Esophagus muscularis mucosa (tissue), 4 donors: ENCODE results near the gene PRPF4.

Experiments used
- EP300 ChIP-seq: sonication (generic); formaldehyde crosslinking; IDR thresholded peaks from one replicate; pipeline ENCODE4 v1.6.1; 2017; ENCODE audit warnings: antibody characterized with exemption
- POLR2A ChIP-seq: fragments of 450-650 bp; IDR thresholded peaks from one replicate; pipeline ENCODE4 v1.6.1; 2017; ENCODE audit warnings: antibody characterized with exemption, moderate library complexity, mild to moderate bottlenecking, low read depth
- POLR2AphosphoS5 ChIP-seq, 2 donors: sonication (generic); formaldehyde crosslinking; IDR thresholded peaks; one replicate each; pipeline ENCODE4 v1.6.1; 2017; ENCODE audit warnings: antibody characterized with exemption in 2 of 2
- TF ChIP-seq, protein P1 (sequence below), 3 experiments: fragments of 200-600 bp in 2 of 3; fragments of 450-650 bp in 1 of 3; sonication (generic) in 2 of 3; IDR thresholded peaks; one replicate each; pipeline ENCODE4 v1.5.1; 2017 to 2019; ENCODE audit warnings: antibody characterized with exemption in 3 of 3, mild to moderate bottlenecking in 2 of 3, moderate library complexity in 1 of 3

DNA sequence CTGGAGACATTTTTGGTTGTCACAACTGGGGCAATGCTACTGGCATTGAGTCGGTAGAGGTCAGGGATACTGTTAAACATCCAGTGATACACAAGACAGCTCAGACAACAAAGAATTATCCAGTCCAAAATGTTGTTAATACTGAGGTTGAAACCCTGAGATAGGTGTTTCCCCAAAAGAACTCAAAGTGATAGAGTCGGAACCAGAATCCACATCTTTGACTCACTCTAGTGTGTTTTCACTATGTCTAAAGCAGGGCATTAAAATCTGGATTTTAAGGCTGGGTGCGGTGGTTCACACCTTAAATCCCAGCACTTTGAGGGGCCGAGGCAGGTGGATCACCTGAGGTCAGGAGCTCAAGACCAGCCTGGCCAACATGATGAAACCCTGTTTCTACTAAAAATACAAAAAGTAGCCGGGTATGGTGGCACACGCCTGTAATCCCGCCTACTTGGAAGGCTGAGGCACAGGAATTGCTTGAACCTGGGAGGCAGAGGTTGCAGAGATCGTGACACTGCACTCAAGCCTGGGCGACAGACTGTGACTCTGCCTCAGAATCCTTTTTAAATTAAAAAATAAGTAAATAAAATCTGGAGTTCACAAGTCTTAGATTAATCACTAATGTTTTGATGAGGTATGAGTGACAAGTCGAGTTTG, 37.1 kb upstream of the PRPF4 start:
- TF ChIP-seq, protein P1, sequence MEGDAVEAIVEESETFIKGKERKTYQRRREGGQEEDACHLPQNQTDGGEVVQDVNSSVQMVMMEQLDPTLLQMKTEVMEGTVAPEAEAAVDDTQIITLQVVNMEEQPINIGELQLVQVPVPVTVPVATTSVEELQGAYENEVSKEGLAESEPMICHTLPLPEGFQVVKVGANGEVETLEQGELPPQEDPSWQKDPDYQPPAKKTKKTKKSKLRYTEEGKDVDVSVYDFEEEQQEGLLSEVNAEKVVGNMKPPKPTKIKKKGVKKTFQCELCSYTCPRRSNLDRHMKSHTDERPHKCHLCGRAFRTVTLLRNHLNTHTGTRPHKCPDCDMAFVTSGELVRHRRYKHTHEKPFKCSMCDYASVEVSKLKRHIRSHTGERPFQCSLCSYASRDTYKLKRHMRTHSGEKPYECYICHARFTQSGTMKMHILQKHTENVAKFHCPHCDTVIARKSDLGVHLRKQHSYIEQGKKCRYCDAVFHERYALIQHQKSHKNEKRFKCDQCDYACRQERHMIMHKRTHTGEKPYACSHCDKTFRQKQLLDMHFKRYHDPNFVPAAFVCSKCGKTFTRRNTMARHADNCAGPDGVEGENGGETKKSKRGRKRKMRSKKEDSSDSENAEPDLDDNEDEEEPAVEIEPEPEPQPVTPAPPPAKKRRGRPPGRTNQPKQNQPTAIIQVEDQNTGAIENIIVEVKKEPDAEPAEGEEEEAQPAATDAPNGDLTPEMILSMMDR (IDR thresholded peaks at IDR 0.05), result no peak
- no peak for TF ChIP-seq POLR2A
- no peak for TF ChIP-seq EP300
- TF ChIP-seq POLR2AphosphoS5 (IDR thresholded peaks at IDR 0.05), result no peak
